ENCODE measurements around the gene GPLD1.

GPLD1 gene

DNA sequence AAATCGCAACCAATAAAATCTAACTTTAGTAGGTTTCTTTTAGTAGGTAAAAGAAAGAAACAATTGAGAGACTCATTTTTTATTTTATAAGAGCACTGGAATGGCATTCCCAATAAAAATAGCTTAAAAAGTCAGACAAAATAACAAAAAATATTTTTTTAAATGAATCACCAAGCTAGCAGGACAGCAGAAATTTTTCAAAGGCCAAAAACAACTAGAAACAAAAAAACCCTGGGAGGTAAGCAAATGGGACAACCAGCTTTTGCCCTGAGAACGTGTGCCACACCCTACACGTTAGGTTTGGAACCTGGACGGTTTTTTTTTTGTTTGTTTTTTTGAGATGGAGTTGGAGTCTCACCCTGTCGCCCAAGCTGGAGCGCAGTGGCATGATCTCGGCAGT is 19.6 kb downstream of the GPLD1 start:
- Histone ChIP-seq H3K4ac (ENCODE audit: low read length) (no peak overlapping the region), H3K4me3 (ENCODE audit: low read length in 2 of 2) (no peak overlapping the region), H2BK120ac (ENCODE audit: low read depth, low read length) (no peak overlapping the region), H2BK12ac (ENCODE audit: low read length) (no peak overlapping the region), H3K18ac (ENCODE audit: low read length) (no peak overlapping the region), H3K27ac (replicated peaks; ENCODE audit: low read length) (no peak overlapping the region), H3K9ac (ENCODE audit: low read depth, low read length, poor library complexity) (no peak overlapping the region), H3K79me1 (ENCODE audit: low read depth, low read length) (no peaks in the 10 kb centered on the region), H3K27me3 (ENCODE audit: control insufficient read depth in 3 of 3, insufficient read depth in 3 of 3, low read depth in 1 of 3, low read length in 3 of 3) (no peaks in the 10 kb centered on the region), H3K14ac (ENCODE audit: low read length) (no peak overlapping the region), H3K4me2 (ENCODE audit: insufficient read depth, low read length, poor library complexity, severe bottlenecking) (no peak overlapping the region), H3K23ac (ENCODE audit: low read depth, low read length, poor library complexity) (no peak overlapping the region), H3K9me3 (replicated peaks in 1 of 2; ENCODE audit: control insufficient read depth in 2 of 2, insufficient read depth in 1 of 2, low read depth in 1 of 2, low read length in 2 of 2) (no peaks in the 10 kb centered on the region), H3K4me1 (ENCODE audit: control insufficient read depth in 2 of 2, insufficient read depth in 1 of 2, low read depth in 1 of 2, low read length in 2 of 2) (no peaks in the 10 kb centered on the region), H4K91ac (ENCODE audit: low read depth, low read length, poor library complexity) (no peak overlapping the region), H4K8ac (ENCODE audit: low read depth, low read length) (no peak overlapping the region), H2AK5ac (ENCODE audit: low read depth, low read length) (no peak overlapping the region), H2BK5ac (ENCODE audit: low read length) (no peak overlapping the region), H2BK15ac (ENCODE audit: low read length) (no peak overlapping the region), H2AFZ (ENCODE audit: low read length) (no peak overlapping the region), H3K36me3 (replicated peaks in 1 of 2; ENCODE audit: control insufficient read depth in 2 of 2, insufficient read depth in 2 of 2, low read length in 2 of 2) (no peaks in the 10 kb centered on the region)
- no CpG with 5 or more reads among the region's 7 CpGs for WGBS, 2 donors (ENCODE audit: extremely low coverage in 2 of 2, insufficient read length in 2 of 2, insufficient replicate concordance in 1 of 2)
- DNase-seq (ENCODE audit: low spot score): no peak

DNA sequence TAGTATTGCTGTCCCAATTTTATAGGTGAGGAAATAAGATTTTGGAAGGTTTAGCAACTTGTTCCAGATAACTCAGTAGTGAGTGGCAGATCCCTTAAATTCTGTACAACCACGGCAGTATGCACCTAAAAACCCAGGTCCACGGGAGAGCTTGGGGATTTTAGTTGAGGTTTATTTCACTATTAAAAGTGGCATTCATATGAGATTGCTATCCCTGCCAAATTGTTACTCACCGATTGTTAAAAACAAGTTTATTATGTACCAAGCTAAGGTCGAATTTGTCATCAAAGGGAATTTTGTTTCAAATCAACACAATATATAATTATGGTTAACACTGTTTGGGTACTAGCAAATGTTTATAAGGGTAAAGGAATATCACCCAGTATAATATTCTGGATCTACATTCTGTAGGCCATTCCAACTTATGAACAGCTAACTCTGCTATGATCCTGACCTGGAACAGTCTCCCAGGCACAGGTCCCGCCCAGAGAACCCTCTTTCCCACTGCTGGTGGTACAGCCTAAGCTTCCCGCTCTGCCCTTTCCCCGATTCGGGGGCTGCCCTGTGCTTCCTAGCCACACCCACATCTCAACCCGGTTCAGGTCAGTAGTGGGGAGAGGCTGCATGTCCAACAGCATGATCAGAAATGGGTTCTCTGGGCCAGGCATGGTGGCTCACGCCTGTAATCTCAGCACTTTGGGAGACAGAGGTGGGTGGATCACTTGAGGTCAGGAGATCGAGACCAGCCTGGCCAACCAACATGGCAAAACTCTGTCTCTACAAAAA is 24.9 kb downstream of the GPLD1 start:
- no peak overlapping the region for H3K9ac ChIP-seq (ENCODE audit: low read depth, low read length, poor library complexity)
- H2BK15ac ChIP-seq (ENCODE audit: low read length): no peak overlapping the region
- no peak overlapping the region for H3K23ac ChIP-seq (ENCODE audit: low read depth, low read length, poor library complexity)
- no peak overlapping the region for H2AK5ac ChIP-seq (ENCODE audit: low read depth, low read length)
- H2AFZ ChIP-seq (ENCODE audit: low read length): no peak overlapping the region
- peaks cover 0 to 5% of the 10 kb centered on the region in 2 donors for H3K36me3 ChIP-seq (replicated peaks in 1 of 2; ENCODE audit: control insufficient read depth in 2 of 2, insufficient read depth in 2 of 2, low read length in 2 of 2)
- no peak overlapping the region for H4K91ac ChIP-seq (ENCODE audit: low read depth, low read length, poor library complexity)
- no peak overlapping the region for H3K27ac ChIP-seq (replicated peaks; ENCODE audit: low read length)
- no peaks in the 10 kb centered on the region for H3K9me3 ChIP-seq (replicated peaks in 1 of 2; ENCODE audit: control insufficient read depth in 2 of 2, insufficient read depth in 1 of 2, low read depth in 1 of 2, low read length in 2 of 2)
- H3K27me3 ChIP-seq (ENCODE audit: control insufficient read depth in 3 of 3, insufficient read depth in 3 of 3, low read depth in 1 of 3, low read length in 3 of 3): no peaks in the 10 kb centered on the region
- H4K8ac ChIP-seq (ENCODE audit: low read depth, low read length): no peak overlapping the region
- no peak overlapping the region for H3K14ac ChIP-seq (ENCODE audit: low read length)
- no peak for DNase-seq (ENCODE audit: low spot score)
- H2BK5ac ChIP-seq (ENCODE audit: low read length): no peak overlapping the region
- no peak overlapping the region for H2BK120ac ChIP-seq (ENCODE audit: low read depth, low read length)
- H3K4ac ChIP-seq (ENCODE audit: low read length): no peak overlapping the region
- no peak overlapping the region for H3K4me3 ChIP-seq (ENCODE audit: low read length in 2 of 2)
- H3K4me2 ChIP-seq (ENCODE audit: insufficient read depth, low read length, poor library complexity, severe bottlenecking): no peak overlapping the region
- WGBS, 2 donors (ENCODE audit: extremely low coverage in 2 of 2, insufficient read length in 2 of 2, insufficient replicate concordance in 1 of 2): no CpG with 5 or more reads among the region's 11 CpGs
- no peak overlapping the region for H3K18ac ChIP-seq (ENCODE audit: low read length)
- no peaks in the 10 kb centered on the region for H3K4me1 ChIP-seq (ENCODE audit: control insufficient read depth in 2 of 2, insufficient read depth in 1 of 2, low read depth in 1 of 2, low read length in 2 of 2)
- no peaks in the 10 kb centered on the region for H3K79me1 ChIP-seq (ENCODE audit: low read depth, low read length)
- no peak overlapping the region for H2BK12ac ChIP-seq (ENCODE audit: low read length)

DNA sequence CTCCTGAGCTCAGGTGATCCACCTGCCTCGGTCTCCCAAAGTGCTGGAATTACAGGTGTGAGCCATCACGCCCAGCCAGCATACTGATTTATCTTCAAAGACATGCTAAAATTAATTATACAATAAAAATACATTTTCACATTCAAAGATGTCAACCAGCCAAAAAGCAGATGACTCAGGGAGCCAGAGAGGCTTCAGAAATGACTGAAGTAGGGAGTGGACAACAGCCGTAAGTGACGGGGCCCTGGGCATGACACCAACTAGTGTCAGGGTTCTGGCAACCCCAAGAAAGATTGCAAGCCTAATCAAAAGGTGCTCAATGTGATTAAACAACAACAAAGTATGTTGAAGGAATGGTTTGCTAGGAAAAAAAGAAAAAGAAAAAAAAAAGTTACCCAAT is 28.4 kb downstream of the GPLD1 start:
- Histone ChIP-seq H2BK15ac (ENCODE audit: low read length) (no peak overlapping the region), H4K91ac (ENCODE audit: low read depth, low read length, poor library complexity) (no peak overlapping the region), H3K9ac (ENCODE audit: low read depth, low read length, poor library complexity) (no peak overlapping the region), H3K4ac (ENCODE audit: low read length) (no peak overlapping the region), H2BK120ac (ENCODE audit: low read depth, low read length) (no peak overlapping the region), H3K4me1 (ENCODE audit: control insufficient read depth in 2 of 2, insufficient read depth in 1 of 2, low read depth in 1 of 2, low read length in 2 of 2) (no peaks in the 10 kb centered on the region), H2BK5ac (ENCODE audit: low read length) (no peak overlapping the region), H3K79me1 (ENCODE audit: low read depth, low read length) (no peaks in the 10 kb centered on the region), H3K36me3 (replicated peaks in 1 of 2; ENCODE audit: control insufficient read depth in 2 of 2, insufficient read depth in 2 of 2, low read length in 2 of 2) (peaks cover 0 to 5% of the 10 kb centered on the region in 2 donors), H2AFZ (ENCODE audit: low read length) (no peak overlapping the region), H3K4me3 (ENCODE audit: low read length in 2 of 2) (no peak overlapping the region), H3K27me3 (ENCODE audit: control insufficient read depth in 3 of 3, insufficient read depth in 3 of 3, low read depth in 1 of 3, low read length in 3 of 3) (no peaks in the 10 kb centered on the region), H4K8ac (ENCODE audit: low read depth, low read length) (no peak overlapping the region), H3K9me3 (replicated peaks in 1 of 2; ENCODE audit: control insufficient read depth in 2 of 2, insufficient read depth in 1 of 2, low read depth in 1 of 2, low read length in 2 of 2) (no peaks in the 10 kb centered on the region), H2BK12ac (ENCODE audit: low read length) (no peak overlapping the region), H3K27ac (replicated peaks; ENCODE audit: low read length) (no peak overlapping the region), H3K23ac (ENCODE audit: low read depth, low read length, poor library complexity) (no peak overlapping the region), H2AK5ac (ENCODE audit: low read depth, low read length) (no peak overlapping the region), H3K14ac (ENCODE audit: low read length) (no peak overlapping the region), H3K4me2 (ENCODE audit: insufficient read depth, low read length, poor library complexity, severe bottlenecking) (no peak overlapping the region), H3K18ac (ENCODE audit: low read length) (no peak overlapping the region)
- no peak for DNase-seq (ENCODE audit: low spot score)
- no CpG with 5 or more reads among the region's 4 CpGs for WGBS, 2 donors (ENCODE audit: extremely low coverage in 2 of 2, insufficient read length in 2 of 2, insufficient replicate concordance in 1 of 2)

GRCh38 chr6:24458941-24459340 is 30.4 kb downstream of the GPLD1 start:
- no peak overlapping the region for H4K91ac ChIP-seq (ENCODE audit: low read depth, low read length, poor library complexity)
- no peak overlapping the region for H2AFZ ChIP-seq (ENCODE audit: low read length)
- H3K14ac ChIP-seq (ENCODE audit: low read length): no peak overlapping the region
- no peak overlapping the region for H3K4me3 ChIP-seq (ENCODE audit: low read length in 2 of 2)
- peaks cover 0 to 1% of the 10 kb centered on the region in 2 donors for H3K4me1 ChIP-seq (ENCODE audit: control insufficient read depth in 2 of 2, insufficient read depth in 1 of 2, low read depth in 1 of 2, low read length in 2 of 2)
- H2AK5ac ChIP-seq (ENCODE audit: low read depth, low read length): no peak overlapping the region
- H3K23ac ChIP-seq (ENCODE audit: low read depth, low read length, poor library complexity): no peak overlapping the region
- no peaks in the 10 kb centered on the region for H3K27me3 ChIP-seq (ENCODE audit: control insufficient read depth in 3 of 3, insufficient read depth in 3 of 3, low read depth in 1 of 3, low read length in 3 of 3)
- DNase-seq (ENCODE audit: low spot score): no peak
- H3K27ac ChIP-seq (replicated peaks; ENCODE audit: low read length): no peak overlapping the region
- H3K36me3 ChIP-seq (replicated peaks in 1 of 2; ENCODE audit: control insufficient read depth in 2 of 2, insufficient read depth in 2 of 2, low read length in 2 of 2): peaks cover 0 to 5% of the 10 kb centered on the region in 2 donors
- no peak overlapping the region for H3K4ac ChIP-seq (ENCODE audit: low read length)
- no peak overlapping the region for H3K18ac ChIP-seq (ENCODE audit: low read length)
- no peak overlapping the region for H3K9ac ChIP-seq (ENCODE audit: low read depth, low read length, poor library complexity)
- no peak overlapping the region for H3K4me2 ChIP-seq (ENCODE audit: insufficient read depth, low read length, poor library complexity, severe bottlenecking)
- no peaks in the 10 kb centered on the region for H3K9me3 ChIP-seq (replicated peaks in 1 of 2; ENCODE audit: control insufficient read depth in 2 of 2, insufficient read depth in 1 of 2, low read depth in 1 of 2, low read length in 2 of 2)
- no peak overlapping the region for H2BK15ac ChIP-seq (ENCODE audit: low read length)
- H4K8ac ChIP-seq (ENCODE audit: low read depth, low read length): no peak overlapping the region
- H2BK12ac ChIP-seq (ENCODE audit: low read length): no peak overlapping the region
- no peak overlapping the region for H2BK120ac ChIP-seq (ENCODE audit: low read depth, low read length)
- H3K79me1 ChIP-seq (ENCODE audit: low read depth, low read length): no peaks in the 10 kb centered on the region
- no CpG with 5 or more reads among the region's 2 CpGs for WGBS, 2 donors (ENCODE audit: extremely low coverage in 2 of 2, insufficient read length in 2 of 2, insufficient replicate concordance in 1 of 2)
- H2BK5ac ChIP-seq (ENCODE audit: low read length): no peak overlapping the region

Data from neuronal stem cell (in vitro differentiated cells).